ENCODE results near the gene SAPCD2.

SAPCD2 gene

DNA sequence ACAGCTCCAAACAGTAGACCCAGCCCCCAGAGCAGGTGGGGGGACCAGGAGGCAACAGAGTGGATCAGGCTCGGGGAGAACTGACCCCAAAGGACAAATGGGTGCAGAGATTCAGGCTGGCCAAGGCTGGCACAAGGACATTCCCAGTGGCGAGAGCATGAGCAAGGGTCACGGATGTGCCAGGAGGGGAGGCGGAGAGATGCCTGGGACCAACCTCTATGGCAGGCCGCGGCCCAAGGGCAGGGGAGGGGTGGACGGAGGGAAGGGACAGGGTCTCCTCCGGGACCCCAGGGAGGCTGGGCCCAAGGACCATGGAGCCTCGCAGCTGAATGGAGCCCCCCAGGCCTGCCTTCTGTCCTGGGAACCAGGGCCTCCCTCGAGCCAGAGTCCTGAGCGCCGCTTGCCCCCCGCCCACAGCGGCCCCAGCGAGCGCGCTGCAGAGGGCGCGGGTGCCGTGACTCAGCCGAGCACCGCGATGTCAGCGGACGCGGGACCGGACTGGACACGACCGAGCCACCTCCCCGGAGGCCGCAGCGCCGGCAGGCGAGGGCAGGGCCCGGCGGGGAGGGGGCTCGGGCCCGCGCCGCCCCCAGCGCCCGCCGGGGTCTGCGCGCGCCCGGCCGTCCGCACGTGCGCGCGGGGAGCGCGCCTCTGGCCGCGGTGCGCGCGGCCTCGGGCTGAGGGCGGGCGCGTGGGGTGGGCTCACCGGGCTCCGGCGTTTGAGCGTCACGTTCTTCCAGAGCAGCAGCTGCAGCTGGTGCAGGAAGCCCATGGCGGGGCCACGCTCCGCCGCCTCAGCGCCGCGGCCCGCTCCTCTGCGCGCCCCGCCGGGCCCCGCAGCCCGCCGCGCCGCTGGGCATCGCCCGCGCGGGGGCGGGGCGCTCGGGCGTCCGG lies 42.7 kb downstream of the SAPCD2 start, which contains the start of gene ABCA2:
ABCA2 (minus strand) TSS at position 869 of the 894 bp plus-strand sequence; CDS start at position 772, 97 bp downstream.
- FAIRE-seq: no peak
- TF ChIP-seq CTCF (IDR thresholded peaks at IDR 0.05; ENCODE audit: insufficient read depth, missing control alignments): no peak
- DNase-seq (ENCODE audit: insufficient read length, low spot score): no peak

- DNase-seq (ENCODE audit: insufficient read length, low spot score) (no peak), FAIRE-seq (no peak)
- TF ChIP-seq CTCF (IDR thresholded peaks at IDR 0.05; ENCODE audit: insufficient read depth, missing control alignments): no peak
These were observed 43.5 kb downstream of the SAPCD2 start for GRCh38 chr9:137026828-137027227.

GRCh38 chr9:137026384-137026783 lies 44.0 kb downstream of the SAPCD2 start:
- no peak for FAIRE-seq
- no peak for DNase-seq (ENCODE audit: insufficient read length, low spot score)
- TF ChIP-seq CTCF (IDR thresholded peaks at IDR 0.05; ENCODE audit: insufficient read depth, missing control alignments): no peak

DNA sequence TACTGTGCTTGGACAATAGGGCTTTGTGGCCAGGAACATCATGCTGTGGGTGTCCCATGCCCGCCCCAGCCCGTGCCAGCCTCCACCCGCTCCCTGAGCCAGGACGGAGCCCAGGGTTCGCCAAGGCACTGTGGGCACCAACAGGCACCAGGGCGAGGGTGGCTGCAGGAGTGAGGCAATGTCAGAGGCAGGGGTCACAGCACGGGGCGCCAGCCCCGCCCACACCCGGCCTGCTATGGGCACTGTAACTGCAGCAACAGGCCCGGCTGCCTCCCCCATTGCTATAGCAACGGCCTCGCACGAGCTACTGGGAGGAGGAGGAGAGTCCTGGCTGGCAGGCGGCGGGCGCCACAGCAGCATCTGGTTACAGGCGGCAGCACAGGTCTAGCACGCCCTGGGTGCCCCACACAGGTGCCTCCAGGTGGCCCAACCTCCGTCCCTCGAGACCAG lies 44.8 kb downstream of the SAPCD2 start:
- DNase-seq (ENCODE audit: insufficient read length, low spot score) (no peak), FAIRE-seq (no peak)
- TF ChIP-seq CTCF (IDR thresholded peaks at IDR 0.05; ENCODE audit: insufficient read depth, missing control alignments): no peak

DNA sequence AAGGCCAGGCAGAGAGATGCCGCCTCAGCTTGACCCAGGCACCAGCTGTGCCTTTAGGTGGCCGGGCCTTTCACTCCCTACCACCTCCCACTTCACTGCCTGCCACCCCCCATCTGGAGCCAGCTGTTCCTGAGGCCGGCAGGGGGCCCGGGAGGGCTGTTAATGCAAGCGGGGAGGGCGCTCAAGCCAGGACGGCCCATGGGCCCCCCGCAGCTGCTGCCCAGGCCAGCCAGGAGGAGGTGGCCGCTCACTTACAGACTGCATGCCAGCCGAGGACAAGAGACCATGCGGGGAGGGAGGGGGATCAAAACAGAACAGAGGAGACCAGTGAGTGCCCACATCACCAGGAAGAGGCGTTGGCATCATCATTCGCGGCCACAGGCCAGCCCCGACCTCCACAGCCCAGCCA lies 46.8 kb downstream of the SAPCD2 start:
- DNase-seq (ENCODE audit: insufficient read length, low spot score) (no peak), FAIRE-seq (no peak)
- no peak for TF ChIP-seq CTCF (IDR thresholded peaks at IDR 0.05; ENCODE audit: insufficient read depth, missing control alignments)

DNA sequence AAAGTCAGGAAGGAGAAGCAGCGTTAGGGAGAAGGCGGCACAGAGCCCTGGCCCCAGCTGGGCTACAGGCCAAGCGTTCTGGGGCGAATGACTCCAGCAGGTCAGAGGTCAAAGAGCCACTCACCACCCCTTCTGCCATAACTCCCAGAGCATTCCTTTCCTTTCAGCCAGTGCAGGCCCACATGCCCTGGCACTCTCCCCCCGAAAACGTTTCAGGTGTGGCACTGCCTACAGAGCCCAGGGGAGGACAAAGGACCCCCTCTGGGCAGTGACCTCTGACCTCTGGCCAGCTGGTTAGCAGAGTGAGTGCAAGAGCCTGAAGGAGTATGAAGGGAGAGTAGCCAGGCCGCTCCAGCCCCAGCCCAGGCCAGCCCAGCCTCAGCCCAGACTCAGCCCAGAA lies 47.2 kb downstream of the SAPCD2 start:
- TF ChIP-seq CTCF (IDR thresholded peaks at IDR 0.05; ENCODE audit: insufficient read depth, missing control alignments): no peak
- no peak for FAIRE-seq
- no peak for DNase-seq (ENCODE audit: insufficient read length, low spot score)

- DNase-seq (ENCODE audit: insufficient read length, low spot score): no peak
- no peak for FAIRE-seq
- no peak for TF ChIP-seq CTCF (IDR thresholded peaks at IDR 0.05; ENCODE audit: insufficient read depth, missing control alignments)
These were observed 47.7 kb downstream of the SAPCD2 start for GRCh38 chr9:137022662-137023008.

All from D721Med (cell line).